Measurements from ENCODE around the gene UQCC2.

Gene UQCC2

DNA sequence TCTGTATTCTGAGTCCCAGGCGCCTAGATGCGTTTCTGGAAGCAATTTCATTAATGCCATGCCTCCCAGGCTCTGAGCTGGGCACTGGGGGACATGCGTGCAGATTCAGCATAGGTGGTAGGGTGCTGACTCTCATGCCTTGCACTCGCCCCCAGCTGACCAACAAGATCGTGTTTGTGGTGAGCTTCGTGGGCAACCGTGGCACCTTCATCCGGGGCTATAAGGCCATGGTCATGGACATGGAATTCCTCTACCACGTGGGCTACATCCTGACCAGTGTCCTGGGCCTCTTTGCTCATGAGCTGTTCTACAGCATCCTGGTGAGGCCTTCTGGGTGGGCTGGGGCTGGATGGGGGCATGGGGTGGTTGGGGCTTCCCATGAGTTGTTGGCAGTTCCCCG lies 21.6 kb downstream of the UQCC2 start:
- H3K27me3 ChIP-seq (ENCODE audit: insufficient read depth, poor library complexity, severe bottlenecking): no peaks in the 10 kb centered on the region
- H3K27ac ChIP-seq (replicated peaks): no peak overlapping the region
- TF ChIP-seq REST (IDR thresholded peaks at IDR 0.05; ENCODE audit: insufficient replicate concordance, low read depth): no peak
- no peak for TF ChIP-seq GABPA (IDR thresholded peaks at IDR 0.05; ENCODE audit: low read depth)
- no peak for TF ChIP-seq SPI1 (IDR thresholded peaks at IDR 0.05; ENCODE audit: borderline replicate concordance, low read depth)
- no peak for TF ChIP-seq CTCF (IDR thresholded peaks at IDR 0.05; ENCODE audit: insufficient read depth, low read length)
- TF ChIP-seq POLR2AphosphoS5 (IDR thresholded peaks at IDR 0.05; ENCODE audit: low read depth): no peak
- no peak for DNase-seq (ENCODE audit: low read depth in 1 of 2, low spot score in 1 of 2)
- no peak overlapping the region for H3K4me3 ChIP-seq (replicated peaks; ENCODE audit: insufficient read depth, low read length)

- no peak for TF ChIP-seq GABPA (IDR thresholded peaks at IDR 0.05; ENCODE audit: low read depth)
- no peak for TF ChIP-seq CTCF (IDR thresholded peaks at IDR 0.05; ENCODE audit: insufficient read depth, low read length)
- TF ChIP-seq REST (IDR thresholded peaks at IDR 0.05; ENCODE audit: insufficient replicate concordance, low read depth): no peak
- no peak for TF ChIP-seq POLR2AphosphoS5 (IDR thresholded peaks at IDR 0.05; ENCODE audit: low read depth)
- no peak for TF ChIP-seq SPI1 (IDR thresholded peaks at IDR 0.05; ENCODE audit: borderline replicate concordance, low read depth)
- no peak for DNase-seq (ENCODE audit: low read depth in 1 of 2, low spot score in 1 of 2)
- no peak overlapping the region for H3K27ac ChIP-seq (replicated peaks)
These were observed 22.4 kb downstream of the UQCC2 start for GRCh38 chr6:33689148-33689494.

DNA sequence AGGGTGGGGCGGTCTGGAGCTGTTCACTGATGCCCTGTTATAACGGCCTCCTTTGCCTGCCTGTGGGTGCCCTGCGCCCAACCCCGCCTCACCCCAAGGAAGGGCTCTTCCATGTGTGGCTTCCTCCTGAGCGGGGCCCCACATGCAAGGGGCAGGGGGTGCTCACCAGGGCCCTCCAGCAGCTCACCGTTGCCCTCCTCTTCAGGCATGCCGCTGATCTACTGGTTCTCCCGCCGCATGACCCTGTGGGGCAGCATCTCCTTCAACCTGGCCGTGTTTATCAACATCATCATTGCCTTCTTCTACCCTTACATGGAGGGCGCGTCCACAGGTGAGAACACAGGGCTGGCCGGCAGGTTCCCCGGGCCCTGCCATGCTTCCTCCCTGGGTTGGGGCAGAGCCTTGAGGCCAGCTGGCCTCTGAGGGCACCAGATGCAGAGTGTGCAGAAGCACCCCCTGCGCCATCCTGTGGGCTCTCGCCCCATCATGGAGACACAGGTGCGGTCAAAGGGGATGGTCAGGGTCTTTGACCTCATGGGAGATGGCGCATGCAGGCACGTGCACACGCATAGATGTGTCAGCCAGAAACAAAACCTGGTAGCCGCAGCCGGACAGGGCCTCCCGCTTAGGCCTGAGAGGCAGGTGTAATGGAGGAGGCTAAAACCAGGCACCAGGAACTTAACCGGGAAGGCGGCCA lies 22.9 kb downstream of the UQCC2 start:
- H3K27ac ChIP-seq (replicated peaks): no peak overlapping the region

More at GRCh38 chr6:33689148-33689494, 22.4 kb downstream of the UQCC2 start:
- Histone ChIP-seq H3K4me3 (replicated peaks; ENCODE audit: insufficient read depth, low read length) (no peak overlapping the region), H3K27me3 (ENCODE audit: insufficient read depth, poor library complexity, severe bottlenecking) (no peaks in the 10 kb centered on the region)

More for the DNA sequence above, 22.9 kb downstream of the UQCC2 start:
- TF ChIP-seq GABPA (IDR thresholded peaks at IDR 0.05; ENCODE audit: low read depth) (no peak), SPI1 (IDR thresholded peaks at IDR 0.05; ENCODE audit: borderline replicate concordance, low read depth) (no peak), POLR2AphosphoS5 (IDR thresholded peaks at IDR 0.05; ENCODE audit: low read depth) (no peak), CTCF (IDR thresholded peaks at IDR 0.05; ENCODE audit: insufficient read depth, low read length) (no peak), REST (IDR thresholded peaks at IDR 0.05; ENCODE audit: insufficient replicate concordance, low read depth) (no peak)
- DNase-seq (ENCODE audit: low read depth in 1 of 2, low spot score in 1 of 2): no peak
- no peaks in the 10 kb centered on the region for H3K27me3 ChIP-seq (ENCODE audit: insufficient read depth, poor library complexity, severe bottlenecking)
- H3K4me3 ChIP-seq (replicated peaks; ENCODE audit: insufficient read depth, low read length): no peak overlapping the region

All from HL-60 (cell line).